Measurements from ENCODE around the gene RGS2.

The RGS2 gene, protein sequence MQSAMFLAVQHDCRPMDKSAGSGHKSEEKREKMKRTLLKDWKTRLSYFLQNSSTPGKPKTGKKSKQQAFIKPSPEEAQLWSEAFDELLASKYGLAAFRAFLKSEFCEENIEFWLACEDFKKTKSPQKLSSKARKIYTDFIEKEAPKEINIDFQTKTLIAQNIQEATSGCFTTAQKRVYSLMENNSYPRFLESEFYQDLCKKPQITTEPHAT

DNA sequence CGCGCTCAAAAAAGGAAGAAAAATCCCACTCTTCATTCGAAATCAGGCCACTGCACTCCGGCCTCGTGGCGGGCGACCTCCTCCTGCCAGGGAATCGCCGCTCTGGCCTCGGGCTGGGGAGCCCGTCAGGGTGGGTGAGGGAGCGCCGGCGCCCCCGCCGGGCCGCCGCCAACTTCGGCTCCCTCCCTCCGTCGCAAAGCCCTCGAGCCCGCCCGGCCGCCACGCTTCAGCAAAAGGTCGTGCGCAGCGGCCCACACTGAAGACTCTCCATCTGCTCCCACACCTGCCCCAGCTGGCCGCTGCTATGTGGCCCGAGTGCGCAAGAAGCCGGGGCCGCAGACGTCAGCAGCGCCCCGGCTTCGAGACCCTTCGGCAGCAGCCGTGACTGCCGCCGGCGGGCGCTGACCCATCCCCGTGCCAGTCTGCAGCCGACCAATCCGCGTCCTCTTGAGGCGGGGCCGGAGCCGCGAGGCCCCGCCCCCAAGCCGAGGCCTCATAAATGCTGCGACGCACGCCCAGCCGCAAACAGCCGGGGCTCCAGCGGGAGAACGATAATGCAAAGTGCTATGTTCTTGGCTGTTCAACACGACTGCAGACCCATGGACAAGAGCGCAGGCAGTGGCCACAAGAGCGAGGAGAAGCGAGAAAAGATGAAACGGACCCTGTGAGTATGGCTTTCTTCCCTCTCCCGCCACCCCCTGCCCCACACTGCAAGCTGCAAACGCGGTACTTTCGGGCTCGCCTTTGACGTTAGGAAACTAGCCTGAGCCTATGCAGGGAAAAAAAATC lies at the start of gene RGS2:
Gene RGS2, plus strand, starts transcription at position 522 of the 789 bp plus-strand sequence. Its CDS starts 33 bp downstream, at position 555.
- TF ChIP-seq POLR2A (IDR thresholded peaks at IDR 0.05; ENCODE audit: low read length) (peak; percentile 97), GATA1 (IDR thresholded peaks at IDR 0.05; ENCODE audit: low read depth, low read length) (no peak)
- DNase-seq, result peak; percentile 91 to 93

DNA sequence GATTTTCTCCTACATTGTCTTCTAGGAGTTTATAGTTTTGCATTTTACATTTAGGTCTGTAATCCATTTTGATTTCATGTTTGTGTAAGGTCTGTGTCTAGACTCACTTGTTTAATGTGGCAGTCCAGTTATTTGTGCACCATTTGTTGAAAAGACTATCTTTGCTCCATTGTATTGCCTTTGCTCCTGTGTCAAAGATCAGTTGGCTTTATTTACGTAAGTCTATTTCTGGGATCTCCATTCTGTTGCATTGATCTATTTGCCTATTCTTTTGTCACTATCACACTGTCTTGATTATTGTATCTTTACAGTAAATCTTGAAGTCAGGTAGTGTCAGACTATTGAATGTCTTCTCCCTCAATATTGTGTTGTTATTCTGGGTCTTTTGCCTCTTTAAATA lies 49.7 kb upstream of the RGS2 start:
- TF ChIP-seq POLR2A (IDR thresholded peaks at IDR 0.05; ENCODE audit: low read length), result no peak
- no peak for TF ChIP-seq GATA1 (IDR thresholded peaks at IDR 0.05; ENCODE audit: low read depth, low read length)
- no peak for DNase-seq

DNA sequence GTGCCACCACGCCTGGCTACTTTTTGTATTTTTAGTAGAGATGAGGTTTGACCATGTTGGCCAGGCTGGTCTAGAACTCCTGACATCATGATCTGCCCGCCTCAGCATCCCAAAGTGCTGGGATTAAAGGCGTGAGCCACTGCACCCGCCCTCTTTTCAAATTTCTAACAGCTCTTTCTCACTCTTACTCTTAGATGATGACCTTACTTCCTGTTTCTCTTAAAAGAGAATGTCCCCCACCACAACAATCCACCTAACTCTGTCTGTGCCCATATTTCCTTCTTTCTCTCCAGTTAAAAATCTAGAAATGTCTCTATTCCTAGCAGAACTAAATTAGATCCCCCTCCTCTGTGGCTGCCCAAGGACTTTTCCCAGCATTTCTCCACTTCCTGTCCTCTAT lies 46.6 kb upstream of the RGS2 start:
- TF ChIP-seq GATA1 (IDR thresholded peaks at IDR 0.05; ENCODE audit: low read depth, low read length), result no peak

DNA sequence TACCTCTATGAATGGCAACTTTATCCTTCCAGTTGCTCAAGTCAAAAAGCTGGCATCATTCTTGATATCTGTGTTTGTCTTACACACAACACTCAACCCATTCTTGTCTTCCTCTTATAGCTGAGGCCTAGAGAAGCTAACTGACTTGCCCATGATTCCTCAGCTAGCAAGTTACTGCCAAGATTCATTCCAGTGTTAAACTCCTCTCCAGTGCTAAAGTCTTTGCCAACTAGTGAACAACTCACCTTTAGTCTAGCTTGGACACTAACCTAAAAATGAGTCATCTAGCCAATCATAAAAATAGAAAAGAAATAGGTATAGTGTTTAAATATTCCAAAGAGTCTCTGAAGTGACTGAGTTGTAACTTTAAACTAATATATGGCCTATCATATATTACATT lies 45.6 kb upstream of the RGS2 start:
- TF ChIP-seq GATA1 (IDR thresholded peaks at IDR 0.05; ENCODE audit: low read depth, low read length) (no peak), POLR2A (IDR thresholded peaks at IDR 0.05; ENCODE audit: low read length) (no peak)
- DNase-seq, result no peak

More for the DNA sequence above, 46.6 kb upstream of the RGS2 start:
- no peak for DNase-seq

DNA sequence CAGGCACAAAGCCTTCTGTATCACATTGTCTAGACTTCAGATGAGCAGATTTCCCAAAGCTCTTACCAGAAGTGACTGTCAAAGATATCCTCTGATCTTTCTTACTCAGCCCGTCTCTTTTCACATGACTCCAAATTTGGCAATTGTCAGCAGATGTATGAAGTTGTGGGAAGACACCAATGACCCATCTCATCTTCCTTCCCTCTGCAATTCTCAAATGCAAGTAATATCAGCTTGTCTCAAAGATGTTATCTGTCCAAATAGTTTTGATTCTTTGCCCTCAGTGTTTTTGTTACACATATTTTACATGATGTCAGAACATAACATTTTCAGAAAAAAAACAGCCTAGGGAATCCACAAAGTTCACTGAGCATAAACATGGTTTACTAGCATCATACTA lies 45.1 kb upstream of the RGS2 start:
- no peak for DNase-seq
- no peak for TF ChIP-seq GATA1 (IDR thresholded peaks at IDR 0.05; ENCODE audit: low read depth, low read length)
- no peak for TF ChIP-seq POLR2A (IDR thresholded peaks at IDR 0.05; ENCODE audit: low read length)

DNA sequence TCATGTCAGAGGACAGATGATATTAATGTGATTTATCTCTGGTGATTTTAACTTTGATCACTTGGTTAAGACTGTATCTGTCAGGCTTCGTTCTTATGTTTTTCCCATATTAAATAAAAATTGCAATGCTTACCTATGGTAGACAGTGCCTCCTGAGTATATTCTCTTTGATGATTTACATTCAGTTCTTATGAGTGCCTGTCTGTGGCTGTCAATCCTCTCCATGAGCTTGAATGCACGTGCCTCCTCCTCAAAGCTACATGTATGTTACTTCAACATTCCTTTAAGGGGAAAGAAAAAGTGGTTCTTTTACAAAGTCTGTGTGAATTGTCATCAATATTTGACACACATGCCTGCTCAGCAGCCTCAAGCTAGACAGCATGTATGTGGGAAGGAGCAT lies 44.2 kb upstream of the RGS2 start:
- DNase-seq, result no peak

DNA sequence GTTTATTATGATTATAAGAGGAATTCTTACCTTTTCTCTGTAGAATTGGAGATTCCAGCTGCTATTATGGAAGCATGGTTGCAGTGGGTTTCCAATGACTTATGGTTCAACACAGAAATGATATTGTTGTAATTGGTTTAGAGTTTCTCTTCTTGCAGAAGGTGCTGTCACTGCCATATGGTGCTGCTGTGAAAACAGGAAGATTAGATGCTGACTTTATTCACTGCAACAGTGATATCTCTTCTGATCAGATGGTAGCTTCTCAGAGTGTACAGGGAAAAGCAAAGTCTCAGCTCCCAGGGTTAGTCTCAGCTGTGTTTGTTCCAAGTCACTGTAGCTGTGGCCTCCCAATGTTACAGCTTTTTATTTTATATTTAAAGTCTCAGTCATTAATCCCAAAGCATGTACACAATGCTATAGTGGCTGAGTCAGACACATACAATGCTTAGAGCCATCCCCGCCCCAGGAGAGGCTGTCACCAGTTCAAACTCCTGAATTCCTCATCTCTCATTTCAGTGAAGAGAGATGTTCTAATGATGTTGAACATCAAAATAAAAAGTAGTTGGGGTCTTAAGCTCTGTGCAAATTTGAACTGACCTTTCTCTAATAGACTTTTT lies 42.7 kb upstream of the RGS2 start:
- TF ChIP-seq GATA1 (IDR thresholded peaks at IDR 0.05; ENCODE audit: low read depth, low read length), result no peak
- TF ChIP-seq POLR2A (IDR thresholded peaks at IDR 0.05; ENCODE audit: low read length), result no peak
- DNase-seq, result peak in 1 of 2 experiments; percentile 7

More for the DNA sequence above, 44.2 kb upstream of the RGS2 start:
- no peak for TF ChIP-seq GATA1 (IDR thresholded peaks at IDR 0.05; ENCODE audit: low read depth, low read length)
- no peak for TF ChIP-seq POLR2A (IDR thresholded peaks at IDR 0.05; ENCODE audit: low read length)

DNA sequence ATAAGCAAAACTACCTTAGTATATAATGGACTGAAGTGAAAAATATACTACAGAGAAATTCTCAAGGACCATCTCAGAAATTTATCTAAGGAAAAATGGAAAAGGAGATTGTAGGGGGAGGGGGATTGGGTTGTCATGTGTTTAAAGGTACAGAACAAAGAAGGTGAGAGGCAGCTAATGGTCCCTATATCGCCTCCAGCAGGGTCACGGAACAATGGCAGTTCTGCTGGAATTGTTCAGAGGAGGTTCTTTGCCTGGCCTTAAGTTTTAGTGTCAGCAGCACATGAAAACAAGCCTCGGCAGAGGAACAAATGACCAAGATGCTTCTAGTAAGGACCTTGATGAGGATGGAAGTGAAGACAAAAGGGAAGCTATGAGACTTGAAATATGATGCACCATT lies 42.0 kb upstream of the RGS2 start:
- DNase-seq, result no peak
- TF ChIP-seq POLR2A (IDR thresholded peaks at IDR 0.05; ENCODE audit: low read length) (no peak), GATA1 (IDR thresholded peaks at IDR 0.05; ENCODE audit: low read depth, low read length) (no peak)

DNA sequence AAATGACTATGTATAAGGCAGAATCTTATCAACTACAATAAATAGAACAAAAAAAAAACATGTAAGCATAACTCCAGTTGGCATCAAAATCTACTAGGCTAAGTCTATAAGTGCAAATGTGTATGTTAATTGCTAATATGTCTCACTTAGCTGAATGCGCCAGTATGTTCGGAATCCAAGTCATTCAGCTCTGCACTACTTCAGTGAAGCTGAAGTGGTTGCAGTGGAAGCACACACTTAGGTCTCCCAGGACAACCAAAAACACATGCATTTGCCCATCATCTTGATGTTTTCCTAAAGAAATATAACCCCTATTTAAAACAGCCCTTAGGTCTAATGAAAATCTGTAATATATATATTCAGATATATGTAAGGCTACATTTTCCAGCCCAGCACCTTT lies 41.0 kb upstream of the RGS2 start:
- TF ChIP-seq POLR2A (IDR thresholded peaks at IDR 0.05; ENCODE audit: low read length) (no peak), GATA1 (IDR thresholded peaks at IDR 0.05; ENCODE audit: low read depth, low read length) (no peak)
- DNase-seq, result no peak

DNA sequence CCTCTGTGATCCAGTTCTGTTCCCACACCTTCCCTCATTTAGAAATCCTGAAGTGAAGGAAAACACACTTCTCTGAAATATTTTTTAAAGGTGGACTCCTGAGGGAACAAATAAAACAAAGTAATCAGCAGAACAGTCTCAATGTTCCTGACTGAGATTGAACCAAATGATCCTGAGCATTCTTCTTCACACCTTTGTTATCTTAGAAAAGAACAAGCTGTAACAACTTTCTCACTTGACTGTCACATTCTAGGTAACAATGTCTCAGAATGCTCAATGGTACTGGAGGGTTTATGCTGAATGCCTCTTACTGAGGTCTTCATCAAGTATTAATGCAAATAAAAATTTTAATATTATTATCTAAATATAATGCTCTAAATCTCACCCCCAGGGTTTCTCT lies 40.4 kb upstream of the RGS2 start:
- TF ChIP-seq GATA1 (IDR thresholded peaks at IDR 0.05; ENCODE audit: low read depth, low read length) (no peak), POLR2A (IDR thresholded peaks at IDR 0.05; ENCODE audit: low read length) (no peak)
- no peak for DNase-seq

DNA sequence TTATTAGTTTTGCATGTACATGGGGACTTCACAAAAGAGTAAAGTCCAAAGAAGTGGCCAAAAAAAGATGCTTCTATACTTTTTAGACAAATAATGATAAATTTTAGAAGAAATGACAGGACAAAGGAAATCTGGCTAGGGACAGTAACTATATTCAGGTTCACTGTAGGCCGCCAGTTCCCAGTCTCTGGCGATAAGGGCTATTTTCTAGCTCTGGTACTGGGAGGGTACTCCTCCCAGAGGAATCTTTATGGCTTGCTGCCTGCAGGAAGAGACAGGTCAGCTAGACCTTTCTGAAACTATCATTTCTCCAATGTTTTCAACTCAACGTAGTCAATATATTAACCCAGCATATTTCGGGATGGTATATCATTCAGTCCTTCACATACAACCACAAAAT lies 37.5 kb upstream of the RGS2 start:
- TF ChIP-seq POLR2A (IDR thresholded peaks at IDR 0.05; ENCODE audit: low read length) (no peak), GATA1 (IDR thresholded peaks at IDR 0.05; ENCODE audit: low read depth, low read length) (no peak)
- DNase-seq, result no peak

DNA sequence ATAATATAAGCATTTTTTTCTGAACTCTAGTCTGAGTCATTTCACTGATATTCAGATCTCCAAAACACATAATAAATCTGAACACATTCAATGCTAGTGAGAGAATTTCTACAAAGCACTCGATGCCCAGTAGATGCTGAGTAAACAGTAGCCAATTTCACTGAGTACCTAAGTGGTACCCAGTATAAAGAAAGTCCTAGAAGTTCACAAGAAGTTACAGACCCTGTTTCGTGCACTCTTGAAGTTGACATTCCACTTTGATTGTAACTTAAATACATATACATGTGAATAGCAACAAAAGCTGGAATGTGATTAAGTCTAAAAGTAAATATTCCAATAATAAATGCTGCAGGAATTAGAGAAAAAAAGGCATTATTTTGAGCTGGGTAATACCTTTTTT lies 33.2 kb upstream of the RGS2 start:
- no peak for DNase-seq
- TF ChIP-seq POLR2A (IDR thresholded peaks at IDR 0.05; ENCODE audit: low read length), result no peak
- no peak for TF ChIP-seq GATA1 (IDR thresholded peaks at IDR 0.05; ENCODE audit: low read depth, low read length)

DNA sequence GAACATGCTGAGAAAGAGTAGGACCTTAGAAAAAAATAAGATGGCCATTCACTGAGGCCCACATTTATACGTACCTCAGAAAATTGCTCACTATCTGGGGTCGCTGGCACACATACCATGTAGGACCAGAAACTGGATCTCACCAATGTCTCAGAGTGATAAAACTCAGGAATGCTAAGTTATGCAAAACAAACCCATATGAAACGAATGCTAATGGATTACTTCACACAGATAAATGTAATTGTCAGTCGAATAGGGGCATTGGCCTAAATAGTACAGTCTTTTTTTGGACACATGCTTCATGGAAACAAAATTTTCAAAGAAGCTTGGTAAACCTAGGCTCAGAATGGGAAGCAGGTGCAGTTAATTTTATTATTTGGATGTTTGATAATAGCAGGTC lies 32.6 kb upstream of the RGS2 start:
- TF ChIP-seq POLR2A (IDR thresholded peaks at IDR 0.05; ENCODE audit: low read length), result no peak
- TF ChIP-seq GATA1 (IDR thresholded peaks at IDR 0.05; ENCODE audit: low read depth, low read length), result no peak
- no peak for DNase-seq

DNA sequence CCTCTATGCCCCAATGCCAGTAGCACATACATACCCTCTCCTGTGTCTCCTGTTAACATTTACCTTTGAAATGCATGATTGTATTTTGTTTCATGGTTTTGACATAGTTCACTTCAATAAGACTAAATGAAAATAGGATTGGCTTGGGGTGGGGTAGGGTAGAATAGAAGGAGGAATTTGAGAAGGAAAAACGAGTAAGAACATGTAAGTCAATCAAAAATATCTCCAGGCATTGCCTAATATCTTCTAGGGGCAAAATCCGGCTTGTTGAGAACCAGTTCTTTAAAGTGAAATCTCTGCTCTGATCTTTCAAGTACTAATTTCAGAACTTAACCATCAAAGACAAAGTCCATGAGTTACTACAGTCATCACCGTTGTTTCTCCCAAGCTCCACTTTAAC lies 31.8 kb upstream of the RGS2 start:
- DNase-seq, result no peak
- no peak for TF ChIP-seq GATA1 (IDR thresholded peaks at IDR 0.05; ENCODE audit: low read depth, low read length)
- TF ChIP-seq POLR2A (IDR thresholded peaks at IDR 0.05; ENCODE audit: low read length), result no peak

DNA sequence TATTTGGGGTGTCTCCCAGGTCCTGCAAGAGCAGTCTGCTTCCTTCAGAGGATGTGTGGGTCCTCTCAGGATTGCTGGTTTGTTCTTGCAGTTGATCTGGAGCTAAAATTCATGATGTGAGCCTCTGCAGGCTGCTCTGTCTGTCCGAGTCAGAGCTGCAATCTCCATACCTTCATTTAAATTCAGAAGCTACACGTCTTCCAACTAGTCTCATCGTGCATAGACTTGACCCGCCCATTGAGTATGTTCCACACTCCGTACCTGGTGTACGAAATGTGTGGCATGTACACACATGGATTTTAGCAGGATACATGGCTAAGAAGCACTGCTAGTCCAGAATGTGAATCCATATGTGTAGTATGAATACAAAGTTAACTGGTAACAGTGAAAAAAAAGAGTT lies 25.0 kb upstream of the RGS2 start:
- no peak for DNase-seq
- TF ChIP-seq POLR2A (IDR thresholded peaks at IDR 0.05; ENCODE audit: low read length) (no peak), GATA1 (IDR thresholded peaks at IDR 0.05; ENCODE audit: low read depth, low read length) (no peak)

Measured in erythroblast (primary cell).